NCI-H146 treated with DMSO at 0.1 percent for 48 hours (cell line): Measurements from ENCODE around the gene EIF4EBP2.

Experiments used
- DNase-seq: peaks from one replicate; lab custom pipeline; 2025; ENCODE audit not compliant: unreplicated experiment; lab: John Stamatoyannopoulos, UW

The EIF4EBP2 gene

GRCh38 chr10:70459774-70460490 is 56.0 kb downstream of the EIF4EBP2 start:
- no peak for DNase-seq

DNA sequence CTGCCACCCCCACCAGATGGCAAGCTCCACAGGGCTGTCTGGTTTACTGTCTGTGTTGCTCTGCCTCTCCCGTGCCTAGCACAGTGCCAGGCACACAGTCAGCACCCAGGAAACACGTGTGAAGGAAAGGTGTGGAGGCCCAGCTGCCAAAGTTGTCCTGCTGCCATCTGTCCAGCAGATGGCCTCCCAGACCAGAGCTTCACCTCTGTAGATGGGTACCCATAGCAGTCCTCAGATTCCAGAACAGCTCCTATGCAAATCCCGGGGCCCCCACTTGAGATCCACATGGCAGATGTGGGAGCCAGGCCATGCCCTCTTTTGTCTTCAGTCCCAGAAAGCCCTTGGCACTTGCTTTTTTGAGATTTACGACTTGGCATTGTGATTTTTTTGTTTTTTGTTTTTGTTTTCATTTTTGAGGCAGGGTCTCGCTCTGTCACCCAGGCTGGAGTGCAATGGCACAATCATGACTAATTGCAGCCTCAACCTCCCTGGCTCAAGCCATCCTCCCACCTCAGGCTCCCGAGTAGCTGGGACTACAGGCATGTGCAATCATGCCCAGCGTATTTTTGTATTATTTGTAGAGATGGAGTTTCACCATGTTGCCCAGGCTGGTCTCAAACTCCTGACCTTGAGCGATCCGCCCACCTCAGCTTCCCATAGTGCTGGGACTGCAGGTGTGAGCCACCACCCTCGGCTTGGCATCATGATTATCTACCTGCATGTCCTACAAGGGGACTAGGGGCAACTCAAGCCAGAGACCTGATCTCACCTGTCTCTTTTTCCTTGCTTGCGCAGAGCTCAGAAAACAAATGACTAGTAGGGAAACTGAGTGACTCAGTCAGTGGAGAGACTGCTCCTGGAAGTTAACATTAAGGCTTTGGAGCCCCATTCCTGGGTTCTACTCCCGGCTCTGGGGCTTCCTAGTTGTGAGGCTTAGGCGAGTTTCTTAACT is 57.7 kb downstream of the EIF4EBP2 start:
- no peak for DNase-seq

- no peak for DNase-seq
Measured at GRCh38 chr10:70462349-70462984, 58.5 kb downstream of the EIF4EBP2 start.

DNA sequence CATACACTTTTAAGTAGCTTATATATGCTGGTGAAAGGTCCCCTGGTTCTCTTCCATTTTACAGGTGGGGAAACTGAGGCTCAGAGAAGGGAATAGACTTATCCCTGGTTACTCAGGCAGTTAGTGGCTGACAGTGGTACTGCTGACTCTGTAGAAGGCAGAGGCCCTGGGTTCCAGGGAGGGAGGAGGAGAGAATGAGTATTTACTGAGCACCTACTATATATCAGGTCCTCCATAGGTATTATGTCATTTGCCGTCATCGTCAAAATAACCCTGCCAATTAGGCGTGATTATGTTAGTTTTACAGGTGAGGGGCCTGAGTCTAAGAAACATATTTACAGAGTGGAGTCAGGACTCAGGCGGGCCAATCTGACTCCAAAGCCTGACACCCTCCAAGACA is 61.3 kb downstream of the EIF4EBP2 start:
- DNase-seq: no peak

GRCh38 chr10:70465832-70466231 is 61.9 kb downstream of the EIF4EBP2 start:
- no peak for DNase-seq

DNA sequence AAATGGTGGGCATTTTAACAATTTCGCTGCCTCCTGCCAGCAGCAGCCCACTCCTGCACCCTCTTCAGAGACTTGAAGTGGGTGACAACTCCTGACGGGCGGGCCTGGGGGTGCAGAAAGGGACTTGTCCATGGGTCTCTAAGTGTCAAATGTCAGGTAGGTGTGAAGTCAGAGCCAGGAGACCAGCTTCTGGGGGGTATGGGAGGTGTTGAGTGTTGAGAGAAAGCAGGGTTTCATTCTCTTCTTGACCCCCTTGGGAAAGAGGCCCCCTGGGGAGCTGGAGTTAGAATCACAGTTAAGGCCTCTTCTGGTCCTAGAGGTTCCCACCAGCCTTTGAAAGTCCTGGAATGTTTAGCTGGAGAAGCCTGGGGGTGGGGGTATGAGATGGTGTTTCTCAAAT is 63.0 kb downstream of the EIF4EBP2 start:
- DNase-seq: no peak

- DNase-seq: no peak
Measured at GRCh38 chr10:70472799-70473454, 69.0 kb downstream of the EIF4EBP2 start.

DNA sequence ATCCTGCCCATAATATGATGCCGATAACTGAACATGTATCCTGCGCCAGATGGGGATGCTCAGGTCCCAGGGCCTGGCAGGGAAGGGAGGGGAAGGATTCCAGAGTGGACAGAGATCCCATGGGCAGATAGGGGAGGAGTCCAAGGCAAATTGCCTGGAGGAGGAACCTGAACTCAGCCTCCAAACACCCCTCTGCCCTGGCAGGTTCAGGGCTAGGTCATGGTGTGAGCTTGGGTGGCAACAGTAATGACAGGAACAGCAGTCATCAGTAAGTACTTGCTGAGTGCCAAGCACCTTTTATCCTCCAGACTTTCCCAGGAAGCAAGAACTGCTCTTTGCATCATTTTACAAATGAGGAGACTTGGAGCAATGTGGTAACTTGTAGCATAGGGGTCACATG is 70.8 kb downstream of the EIF4EBP2 start:
- no peak for DNase-seq

GRCh38 chr10:70475661-70476060 is 71.7 kb downstream of the EIF4EBP2 start:
- no peak for DNase-seq

DNA sequence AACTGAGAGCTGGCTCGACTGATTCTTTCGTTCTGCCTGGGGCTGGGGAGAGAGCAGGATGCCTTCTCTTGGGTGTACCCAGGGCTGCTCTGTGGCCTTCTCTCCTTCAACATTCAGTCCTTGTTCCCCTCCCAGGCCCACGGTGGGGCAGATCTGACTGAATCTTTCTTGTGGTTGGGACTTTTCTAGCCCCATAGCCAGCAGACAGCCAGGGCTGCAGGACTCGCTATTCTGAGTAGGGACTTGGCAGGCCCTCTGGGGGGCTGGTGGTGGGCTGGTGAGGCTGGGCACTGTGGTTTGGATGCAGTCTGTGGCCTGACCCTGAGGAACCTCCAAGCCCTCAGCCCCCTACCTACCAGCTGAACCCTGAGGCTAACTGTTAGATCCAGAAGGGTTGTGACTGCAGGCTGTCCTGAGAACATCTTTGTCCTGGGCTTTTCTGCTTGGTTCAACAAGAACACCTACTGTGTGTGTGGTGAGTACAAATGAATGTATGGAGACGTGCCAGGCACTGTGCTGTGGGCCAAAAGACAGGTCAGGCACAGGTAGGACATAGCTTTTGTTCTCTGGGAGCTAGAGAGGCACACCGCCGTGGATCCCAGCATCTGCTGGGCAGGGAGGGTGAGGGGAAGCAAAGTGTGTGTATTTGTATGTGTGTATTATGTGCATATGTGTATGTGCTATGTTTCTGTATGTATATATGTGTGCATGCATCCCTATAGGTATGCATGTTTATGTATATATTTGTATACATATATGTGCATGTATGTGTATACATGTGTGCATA is 72.5 kb downstream of the EIF4EBP2 start:
- no peak for DNase-seq

DNA sequence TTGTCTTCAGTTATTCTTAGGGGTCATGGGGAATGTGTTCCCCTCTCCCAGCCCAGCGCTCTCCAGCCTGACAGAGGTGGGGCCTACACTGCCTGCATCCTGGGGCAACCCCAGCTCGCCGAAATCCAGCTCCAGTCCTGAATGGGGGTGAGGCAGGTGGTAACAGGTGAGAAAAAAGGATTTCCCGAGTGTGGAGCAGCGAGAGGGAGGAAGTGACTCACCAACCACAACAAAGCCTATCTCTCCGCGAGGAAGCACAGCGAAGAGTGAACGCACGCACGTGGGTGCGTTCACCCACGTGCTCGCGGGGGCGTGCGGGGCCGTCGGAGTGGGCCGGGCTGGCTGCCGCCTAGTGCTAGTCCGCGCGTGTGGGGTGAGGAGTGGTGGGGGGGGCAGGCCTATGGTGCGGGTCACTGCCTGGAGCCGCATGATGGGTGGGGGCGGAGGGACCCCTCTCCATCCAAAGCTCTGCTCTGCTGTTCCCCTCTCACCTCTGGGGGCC is 73.8 kb downstream of the EIF4EBP2 start:
- DNase-seq: peak; percentile 30
